ENCODE data around the gene CCDC192. TPM values are rescaled to one million over a fixed set of nuclear protein-coding genes. Genes with fewer than 3 reads are reported as not detected.

The CCDC192 gene
- polyA plus RNA-seq, 3 donors = not detected

DNA sequence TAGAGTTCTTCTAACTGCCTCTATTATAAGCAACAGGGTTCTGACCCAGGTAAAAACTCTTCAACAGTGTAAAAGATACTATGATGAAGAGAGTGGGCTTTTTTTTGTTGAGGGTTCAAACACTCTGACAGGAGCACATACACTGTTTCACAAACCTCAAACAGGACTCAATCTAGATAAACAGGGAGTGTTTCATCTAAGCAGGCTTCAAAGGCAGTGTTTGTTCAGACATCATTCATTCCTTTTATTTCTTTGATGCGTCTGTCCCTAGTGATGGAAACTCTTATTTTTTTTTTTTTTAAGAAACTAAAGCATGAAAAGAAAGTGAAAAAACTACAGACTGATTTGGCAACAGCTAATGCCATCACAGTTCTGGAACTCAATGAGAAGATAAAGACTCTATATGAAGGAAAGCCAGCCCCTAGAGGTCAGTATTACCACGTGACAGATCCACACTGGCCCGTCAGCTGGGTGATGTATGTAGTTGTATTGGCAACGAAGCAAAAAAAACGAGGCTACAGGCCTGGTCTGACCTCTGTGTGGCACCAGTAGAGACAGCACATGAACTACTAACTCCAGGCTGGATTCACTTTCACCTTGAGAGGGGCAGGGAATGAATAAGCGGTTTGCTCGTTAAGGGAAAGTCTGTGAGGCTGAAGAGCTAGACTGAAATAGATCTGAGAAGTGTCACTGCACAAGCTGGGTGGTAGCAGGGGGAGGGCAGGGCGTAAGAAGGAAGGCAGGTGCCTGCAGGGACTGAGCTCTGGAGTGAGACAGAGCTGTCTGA, 172.2 kb downstream of the CCDC192 start:
- Mint-ChIP-seq H3K27me3 (ENCODE audit: low read depth in 3 of 3) (peaks cover 0 to 1% (median 0%) of the 10 kb centered on the region in 3 donors), H3K9me3 (no peaks in the 10 kb centered on the region), H3K4me3 (no peak overlapping the region), H3K36me3 (no peaks in the 10 kb centered on the region), H3K27ac (no peak overlapping the region), H3K4me1 (peaks cover 3% of the 10 kb centered on the region)
- Histone ChIP-seq H3K4me1 (ENCODE audit: control insufficient read depth in 1 of 2, insufficient read depth in 2 of 2, low read length in 2 of 2) (no peaks in the 10 kb centered on the region), H3K9ac (ENCODE audit: insufficient read depth, low read length, poor library complexity, severe bottlenecking) (no peak overlapping the region), H3K79me2 (ENCODE audit: insufficient read depth, low read length) (no peaks in the 10 kb centered on the region), H3K27me3 (ENCODE audit: control insufficient read depth in 2 of 2, insufficient read depth in 2 of 2, low read length in 2 of 2) (no peaks in the 10 kb centered on the region), H3K9me3 (replicated peaks in 1 of 2; ENCODE audit: control insufficient read depth in 1 of 2, insufficient read depth in 1 of 2, low read length in 2 of 2) (no peaks in the 10 kb centered on the region), H3K4me3 (replicated peaks in 1 of 3; ENCODE audit: low read depth in 2 of 3, low read length in 3 of 3) (no peak overlapping the region), H3K27ac (ENCODE audit: low read depth in 1 of 2, low read length in 2 of 2) (no peak overlapping the region), H3K4me2 (replicated peaks; ENCODE audit: extremely low read depth, low read length, poor library complexity, severe bottlenecking) (no peak overlapping the region), H2AFZ (ENCODE audit: insufficient read depth, low read depth, low read length, poor library complexity, severe bottlenecking) (peak overlapping the region; percentile 44), H4K20me1 (ENCODE audit: insufficient read depth, low read length) (no peaks in the 10 kb centered on the region), H3K36me3 (replicated peaks in 1 of 2; ENCODE audit: control insufficient read depth in 1 of 2, insufficient read depth in 2 of 2, low read length in 2 of 2) (no peaks in the 10 kb centered on the region)
- DNase-seq = peak; percentile 2 to 3 (median 2)
- TF ChIP-seq, protein P1, sequence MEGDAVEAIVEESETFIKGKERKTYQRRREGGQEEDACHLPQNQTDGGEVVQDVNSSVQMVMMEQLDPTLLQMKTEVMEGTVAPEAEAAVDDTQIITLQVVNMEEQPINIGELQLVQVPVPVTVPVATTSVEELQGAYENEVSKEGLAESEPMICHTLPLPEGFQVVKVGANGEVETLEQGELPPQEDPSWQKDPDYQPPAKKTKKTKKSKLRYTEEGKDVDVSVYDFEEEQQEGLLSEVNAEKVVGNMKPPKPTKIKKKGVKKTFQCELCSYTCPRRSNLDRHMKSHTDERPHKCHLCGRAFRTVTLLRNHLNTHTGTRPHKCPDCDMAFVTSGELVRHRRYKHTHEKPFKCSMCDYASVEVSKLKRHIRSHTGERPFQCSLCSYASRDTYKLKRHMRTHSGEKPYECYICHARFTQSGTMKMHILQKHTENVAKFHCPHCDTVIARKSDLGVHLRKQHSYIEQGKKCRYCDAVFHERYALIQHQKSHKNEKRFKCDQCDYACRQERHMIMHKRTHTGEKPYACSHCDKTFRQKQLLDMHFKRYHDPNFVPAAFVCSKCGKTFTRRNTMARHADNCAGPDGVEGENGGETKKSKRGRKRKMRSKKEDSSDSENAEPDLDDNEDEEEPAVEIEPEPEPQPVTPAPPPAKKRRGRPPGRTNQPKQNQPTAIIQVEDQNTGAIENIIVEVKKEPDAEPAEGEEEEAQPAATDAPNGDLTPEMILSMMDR (IDR thresholded peaks at IDR 0.05) = no peak
- WGBS (ENCODE audit: insufficient coverage) = 22% methylated on average over 4 of the region's 8 CpGs
- intact Hi-C loops (cut with micrococcal nuclease) = no loop called here

DNA sequence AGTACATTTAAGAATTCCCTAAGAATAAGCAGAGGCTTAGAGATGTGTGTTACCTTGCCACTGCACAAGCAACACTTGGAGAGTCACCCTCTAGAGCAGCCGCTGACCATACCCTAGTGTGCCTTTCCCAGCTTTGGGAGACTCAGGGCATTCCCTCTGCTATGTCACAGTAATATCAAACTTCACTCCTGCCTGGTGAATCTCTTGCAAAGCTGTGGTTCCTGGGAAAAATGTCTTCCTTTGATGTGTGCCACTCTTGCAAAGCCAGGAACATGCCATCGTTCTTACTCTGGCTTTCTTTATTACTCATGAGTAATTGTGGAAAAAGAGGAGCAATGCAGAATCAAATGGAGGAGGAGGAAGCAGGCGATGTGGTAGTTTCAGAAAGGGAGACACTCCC, 173.2 kb downstream of the CCDC192 start:
- WGBS (ENCODE audit: insufficient coverage) = 100% methylated on average over 1 of the region's 3 CpGs
- no peaks in the 10 kb centered on the region for H3K9me3 Mint-ChIP-seq
- Histone ChIP-seq H3K4me1 (ENCODE audit: control insufficient read depth in 1 of 2, insufficient read depth in 2 of 2, low read length in 2 of 2) (no peaks in the 10 kb centered on the region), H4K20me1 (ENCODE audit: insufficient read depth, low read length) (no peaks in the 10 kb centered on the region), H3K4me3 (replicated peaks in 1 of 3; ENCODE audit: low read depth in 2 of 3, low read length in 3 of 3) (no peak overlapping the region), H3K4me2 (replicated peaks; ENCODE audit: extremely low read depth, low read length, poor library complexity, severe bottlenecking) (no peak overlapping the region), H3K9me3 (replicated peaks in 1 of 2; ENCODE audit: control insufficient read depth in 1 of 2, insufficient read depth in 1 of 2, low read length in 2 of 2) (no peaks in the 10 kb centered on the region), H3K27me3 (ENCODE audit: control insufficient read depth in 2 of 2, insufficient read depth in 2 of 2, low read length in 2 of 2) (no peaks in the 10 kb centered on the region), H3K9ac (ENCODE audit: insufficient read depth, low read length, poor library complexity, severe bottlenecking) (no peak overlapping the region), H3K27ac (ENCODE audit: low read depth in 1 of 2, low read length in 2 of 2) (no peak overlapping the region), H2AFZ (ENCODE audit: insufficient read depth, low read depth, low read length, poor library complexity, severe bottlenecking) (no peak overlapping the region), H3K79me2 (ENCODE audit: insufficient read depth, low read length) (no peaks in the 10 kb centered on the region), H3K36me3 (replicated peaks in 1 of 2; ENCODE audit: control insufficient read depth in 1 of 2, insufficient read depth in 2 of 2, low read length in 2 of 2) (no peaks in the 10 kb centered on the region)
- no peaks in the 10 kb centered on the region for H3K36me3 Mint-ChIP-seq
- H3K27ac Mint-ChIP-seq = no peak overlapping the region
- H3K4me1 Mint-ChIP-seq = peaks cover 1% of the 10 kb centered on the region
- no peak for DNase-seq
- no peak overlapping the region for H3K4me3 Mint-ChIP-seq
- intact Hi-C loops (cut with micrococcal nuclease) = no loop called here
- TF ChIP-seq, protein P1 (IDR thresholded peaks at IDR 0.05) = no peak
- peaks cover 0 to 1% (median 0%) of the 10 kb centered on the region in 3 donors for H3K27me3 Mint-ChIP-seq (ENCODE audit: low read depth in 3 of 3)
